Upper lobe of left lung (tissue), 4 donors: Measurements from ENCODE around the gene WDR37.

Source experiments
- POLR2AphosphoS5 ChIP-seq, 2 donors: sonication (generic); formaldehyde crosslinking; IDR thresholded peaks; one replicate each; pipeline ENCODE4 v1.5.1; 2017; ENCODE audit warnings: antibody characterized with exemption in 2 of 2
- TF ChIP-seq, protein P1 (sequence below), 6 experiments: fragments of 450-650 bp in 4 of 6; fragments of 200-600 bp in 2 of 6; sonication (generic) in 2 of 6; IDR thresholded peaks; one replicate each; pipeline ENCODE4 v1.5.1; 2016 to 2019; ENCODE audit warnings: antibody characterized with exemption in 6 of 6

DNA sequence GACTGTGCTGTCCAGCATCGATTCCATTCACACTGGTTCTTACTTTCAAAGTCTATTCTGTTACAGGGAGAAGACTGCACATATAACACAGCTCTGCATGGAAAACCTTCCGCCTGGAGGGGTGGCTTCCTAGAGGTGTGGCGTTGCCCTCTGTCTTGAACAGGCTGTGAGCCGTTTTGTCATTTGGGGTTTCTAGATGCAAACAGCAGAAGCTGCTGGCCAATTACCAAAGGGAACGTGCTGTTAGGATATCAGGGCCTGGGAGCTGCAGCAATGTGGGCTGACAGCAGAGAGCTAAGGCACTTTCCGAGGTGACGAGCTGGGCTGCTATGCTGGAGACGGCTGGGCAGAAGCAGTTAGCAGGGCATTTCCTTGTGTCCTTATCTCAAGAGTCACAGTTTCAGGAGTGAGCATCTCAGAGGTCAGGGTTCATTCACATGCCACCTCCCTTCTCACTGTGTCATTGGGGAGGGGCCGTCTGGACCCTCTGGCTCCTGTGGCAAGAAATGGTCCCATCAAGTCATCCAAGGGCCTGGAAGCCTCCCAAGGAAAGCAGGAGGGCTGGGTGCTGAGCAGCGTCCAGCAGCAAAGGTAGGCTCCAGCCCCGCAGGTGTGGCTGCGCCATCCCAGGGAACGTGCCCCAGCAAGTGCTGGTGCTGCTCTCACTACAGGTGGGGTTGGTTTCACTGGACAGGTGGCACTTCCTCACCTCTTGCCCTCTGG lies 106.5 kb downstream of the WDR37 start:
- TF ChIP-seq POLR2AphosphoS5 (IDR thresholded peaks at IDR 0.05), result no peak
- TF ChIP-seq, protein P1, sequence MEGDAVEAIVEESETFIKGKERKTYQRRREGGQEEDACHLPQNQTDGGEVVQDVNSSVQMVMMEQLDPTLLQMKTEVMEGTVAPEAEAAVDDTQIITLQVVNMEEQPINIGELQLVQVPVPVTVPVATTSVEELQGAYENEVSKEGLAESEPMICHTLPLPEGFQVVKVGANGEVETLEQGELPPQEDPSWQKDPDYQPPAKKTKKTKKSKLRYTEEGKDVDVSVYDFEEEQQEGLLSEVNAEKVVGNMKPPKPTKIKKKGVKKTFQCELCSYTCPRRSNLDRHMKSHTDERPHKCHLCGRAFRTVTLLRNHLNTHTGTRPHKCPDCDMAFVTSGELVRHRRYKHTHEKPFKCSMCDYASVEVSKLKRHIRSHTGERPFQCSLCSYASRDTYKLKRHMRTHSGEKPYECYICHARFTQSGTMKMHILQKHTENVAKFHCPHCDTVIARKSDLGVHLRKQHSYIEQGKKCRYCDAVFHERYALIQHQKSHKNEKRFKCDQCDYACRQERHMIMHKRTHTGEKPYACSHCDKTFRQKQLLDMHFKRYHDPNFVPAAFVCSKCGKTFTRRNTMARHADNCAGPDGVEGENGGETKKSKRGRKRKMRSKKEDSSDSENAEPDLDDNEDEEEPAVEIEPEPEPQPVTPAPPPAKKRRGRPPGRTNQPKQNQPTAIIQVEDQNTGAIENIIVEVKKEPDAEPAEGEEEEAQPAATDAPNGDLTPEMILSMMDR (IDR thresholded peaks at IDR 0.05), result no peak
